Adrenal gland (tissue), 12 donors: ENCODE data around the gene RAMACL. TPM values are rescaled to one million over a fixed set of nuclear protein-coding genes. Genes with fewer than 3 reads are reported as not detected.

ENCODE experiments used
- DNase-seq, 7 donors: peaks; one replicate each; pipeline ENCODE4 v3.0.0-alpha.2; 2019 to 2020
- H3K27ac ChIP-seq, 5 donors: fragments of 200-600 bp; sonication (generic) in 4 of 5; 1 replicate in 3 of 5; 2 replicates in 2 of 5; pipeline versions ENCODE4 v1.5.1 to v1.8.0; 2016 to 2020; ENCODE audit warnings: mild to moderate bottlenecking in 1 of 5
- H3K27me3 ChIP-seq: fragments of 200-600 bp; 2 replicates; pipeline ENCODE4 v1.8.0; 2021
- H3K36me3 ChIP-seq, 2 donors: fragments of 200-600 bp; replicated peaks in 1 of 2; 1 replicate in 1 of 2; 2 replicates in 1 of 2; pipeline versions ENCODE4 v1.5.1 to v1.8.0; 2018 to 2022
- H3K4me1 ChIP-seq, 2 donors: fragments of 200-600 bp; replicated peaks in 1 of 2; 1 replicate in 1 of 2; 2 replicates in 1 of 2; pipeline versions ENCODE4 v1.5.1 to v1.8.0; 2018 to 2021
- H3K4me3 ChIP-seq, 4 donors: fragments of 200-600 bp; sonication (generic) in 3 of 4; one replicate each; pipeline ENCODE4 v1.5.1; 2016 to 2018
- H3K9me3 ChIP-seq, 3 donors: fragments of 200-600 bp; sonication (generic) in 1 of 3; replicated peaks in 1 of 3; 1 replicate in 2 of 3; 2 replicates in 1 of 3; pipeline versions ENCODE4 v1.5.1 to v1.8.0; 2016 to 2021
- CTCF ChIP-seq, 6 experiments: fragments of 450-650 bp in 4 of 6; fragments of 200-600 bp in 2 of 6; sonication (generic) in 1 of 6; IDR thresholded peaks; 1 replicate in 5 of 6; 2 replicates in 1 of 6; pipeline versions ENCODE4 v1.5.1 to v1.8.0; 2016 to 2021; ENCODE audit warnings: antibody characterized with exemption in 6 of 6, mild to moderate bottlenecking in 2 of 6, moderate library complexity in 1 of 6
- POLR2A ChIP-seq, 2 donors: fragments of 450-650 bp; IDR thresholded peaks; one replicate each; pipeline ENCODE4 v1.6.1; 2017; ENCODE audit warnings: antibody characterized with exemption in 2 of 2, mild to moderate bottlenecking in 2 of 2, moderate library complexity in 1 of 2
- WGBS, 4 donors: extraction: QIAGEN DNeasy Blood & Tissue Kit in 2 of 4; methylation state at CpG; one replicate each; pipeline versions ENCODE4 v1.1.5 to v1.1.7; 2013 to 2017; 5-methylcytosine and 5-hydroxymethylcytosine counted together
- intact Hi-C, 2 donors: fragments of 100-400 bp; cut with DNase I; formaldehyde crosslinking; loops; one replicate each; pipeline versions ENCODE4 v1.14.1 to v1.15.0; 2022 to 2023
- polyA plus RNA-seq, 3 donors: library from polyadenylated mRNA; stranded (reverse); fragments of 200-250 nt in 2 of 3; fragments of 350-450 nt in 1 of 3; fragmentation: Illumina TruSeq in 1 of 3; extraction: RNeasy Lipid Tissue Mini Kit (QIAGEN cat#74804) in 1 of 3; gene quantifications; one replicate each; pipeline ENCODE4 v1.2.3, GENCODE V29; 2013 to 2014
- total RNA-seq, 9 donors: library from RNA; depleted of rRNA in 4 of 9; stranded (reverse); fragments of >200 nt in 4 of 9; fragments of 120-200 nt in 1 of 9; fragmentation: NEBNext Ultra II Directional in 1 of 9; extraction: Animal tissue kit (Norgen Biotek cat#: 25700) in 1 of 9; gene quantifications; one replicate each; pipeline versions ENCODE4 v1.1.0 to v1.2.4, GENCODE V29; 2013 to 2023
- donor health status: healthy with polysubstance abuse.
- donor health status: Bipolar disorder and iron deficiency.
- donor health status: DM: yes; HTN: yes; CAD: no.
- donor health status: DM: no; HTN: no; CAD: no.
- donor health status: DM: no; HTN: no; CAD: no.
- donor health status: DM: yes; HTN: yes; CAD: no.

RAMACL gene
- total and polyA plus RNA-seq, 12 donors = 0.14 to 4.2 (median 0.46) TPM

- WGBS, 4 donors = 0 to 3% (median 1%) methylated on average over 29 to 61 of the region's 61 CpGs
- no peaks in the 10 kb centered on the region for H3K36me3 ChIP-seq
- H3K9me3 ChIP-seq = no peaks in the 10 kb centered on the region
- peak; percentile 73 to 88 (median 81) for DNase-seq
- peak overlapping the region; percentile 90 to 95 (median 91) for H3K27ac ChIP-seq
- intact Hi-C loops = no loop called here
- H3K4me1 ChIP-seq = peaks cover 19 to 23% of the 10 kb centered on the region in 2 donors
- TF ChIP-seq CTCF (IDR thresholded peaks at IDR 0.05) (no peak), POLR2A (IDR thresholded peaks at IDR 0.05) (peak in 1 of 2 donors; percentile 32)
- H3K4me3 ChIP-seq = peak overlapping the region in 3 of 4 donors; percentile 29 to 80 (median 66)
- H3K27me3 ChIP-seq = no peaks in the 10 kb centered on the region
Observed at GRCh38 chr6:166627875-166628801, 41.7 kb upstream of the RAMACL start.

- peak; percentile 100 for DNase-seq
- Histone ChIP-seq H3K27ac (peak within 1 kb of the TSS; percentile 90 to 95 (median 91)), H3K4me1 (peaks cover 18 to 20% of the 10 kb centered on the region in 2 donors), H3K4me3 (peak within 1 kb of the TSS; percentile 38 to 86 (median 62)), H3K27me3 (no peaks in the 10 kb centered on the region), H3K36me3 (no peaks in the 10 kb centered on the region), H3K9me3 (no peaks in the 10 kb centered on the region)
- TF ChIP-seq CTCF (IDR thresholded peaks at IDR 0.05) (no peak), POLR2A (IDR thresholded peaks at IDR 0.05) (peak; percentile 78 to 95)
- 0 to 3% (median 1%) methylated on average over 18 to 87 of the region's 87 CpGs for WGBS, 4 donors
- intact Hi-C loops = no loop called here
Observed at GRCh38 chr6:166627033-166627874, 40.8 kb upstream of the RAMACL start, which contains the start of gene RPS6KA2. Gene RPS6KA2, minus strand, starts transcription at chr6:166627251. Its CDS starts 232 bp downstream, at chr6:166627019.

GRCh38 chr6:166626177-166627032 is 39.9 kb upstream of the RAMACL start:
- TF ChIP-seq CTCF (IDR thresholded peaks at IDR 0.05) = no peak
- no peak for TF ChIP-seq POLR2A (IDR thresholded peaks at IDR 0.05)
- DNase-seq = peak in 4 of 7 donors; percentile 34 to 65 (median 50)
- peaks cover 18 to 20% of the 10 kb centered on the region in 2 donors for H3K4me1 ChIP-seq
- H3K9me3 ChIP-seq = no peaks in the 10 kb centered on the region
- H3K4me3 ChIP-seq = peak overlapping the region; percentile 38 to 86 (median 50)
- H3K27ac ChIP-seq = peak overlapping the region in 4 of 5 donors; percentile 41 to 84 (median 56)
- 2 to 9% (median 4%) methylated on average over 9 to 66 of the region's 66 CpGs for WGBS, 4 donors
- intact Hi-C loops = no loop called here
- H3K27me3 ChIP-seq = no peaks in the 10 kb centered on the region
- H3K36me3 ChIP-seq = no peaks in the 10 kb centered on the region
